A549 (cell line): ENCODE data around the gene SLC39A11.
"Not testable (repeated sequence)": the region's sequence is repeated elsewhere in the genome, so short reads cannot be mapped to it uniquely, and the experiment has no call there.

ENCODE experiments used
- CHD2 ChIP-seq: fragments of 150-350 bp; IDR thresholded peaks from 2 replicates; pipeline ENCODE4 v1.6.1; 2014; ENCODE audit warnings: low read length; ENCODE audit not compliant: partially characterized antibody
- CTCF ChIP-seq: fragments of >200 bp; sonication (Bioruptor Twin); formaldehyde crosslinking; IDR thresholded peaks from 3 replicates; pipeline ENCODE4 v1.5.1; 2016
- ELK1 ChIP-seq: fragments of 150-350 bp; IDR thresholded peaks from 2 replicates; pipeline ENCODE4 v1.6.1; 2014; ENCODE audit warnings: low read depth, mild to moderate bottlenecking, low read length
- POLR2A ChIP-seq: IDR thresholded peaks from 2 replicates; pipeline ENCODE4 v1.6.1; 2012; ENCODE audit warnings: mild to moderate bottlenecking, low read length
- REST ChIP-seq: fragments of 200-600 bp; sonication (generic); IDR thresholded peaks from 2 replicates; pipeline ENCODE4 v1.6.1; 2016; ENCODE audit warnings: antibody characterized with exemption, mild to moderate bottlenecking, moderate library complexity
- TF ChIP-seq, protein P1 (sequence below): IDR thresholded peaks from 2 replicates; pipeline ENCODE4 v1.6.1; 2012

DNA sequence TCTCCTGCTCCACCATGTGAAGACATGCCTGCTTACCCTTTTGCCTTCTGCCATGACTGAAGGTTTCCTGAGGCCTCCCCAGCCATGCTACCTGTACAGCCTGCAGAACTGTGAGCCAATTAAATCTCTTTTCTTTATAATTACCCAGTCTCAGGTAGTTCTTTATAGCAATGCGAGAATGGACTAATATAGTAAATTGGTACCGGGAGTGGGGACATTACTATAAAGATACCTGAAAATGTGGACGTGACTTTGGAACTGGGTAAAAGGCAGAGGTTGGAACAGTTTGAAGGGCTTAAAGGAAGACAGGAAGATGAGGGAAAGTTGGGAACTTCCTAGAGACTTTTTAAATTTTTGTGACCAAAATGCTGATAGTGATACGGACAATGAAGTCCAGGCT lies 268.2 kb downstream of the SLC39A11 start:
- not testable (repeated sequence) for TF ChIP-seq ELK1, POLR2A, REST, CTCF, CHD2
- TF ChIP-seq, protein P1, sequence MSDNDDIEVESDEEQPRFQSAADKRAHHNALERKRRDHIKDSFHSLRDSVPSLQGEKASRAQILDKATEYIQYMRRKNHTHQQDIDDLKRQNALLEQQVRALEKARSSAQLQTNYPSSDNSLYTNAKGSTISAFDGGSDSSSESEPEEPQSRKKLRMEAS: not testable (repeated sequence)
